Retinal pigment epithelial cell (primary cell): ENCODE measurements around the gene CR1.
"Not testable (repeated sequence)": the region's sequence is repeated elsewhere in the genome, so short reads cannot be mapped to it uniquely, and the experiment has no call there.

ENCODE experiments used
- DNase-seq: peaks from one replicate; pipeline ENCODE4 v3.0.0-alpha.2; 2010; ENCODE audit warnings: low read depth
- H3K4me3 ChIP-seq: 2 replicates; pipeline ENCODE4 v1.5.1; 2011; ENCODE audit warnings: mild to moderate bottlenecking, low read length, control low read depth, moderate library complexity
- CTCF ChIP-seq: conservative IDR thresholded peaks from 2 replicates; pipeline ENCODE4 v1.5.1; 2011; ENCODE audit warnings: low read depth, low read length, control low read depth, inconsistent platforms

CR1 gene

GRCh38 chr1:207659545-207660153 lies 163.7 kb downstream of the CR1 start:
- no peak overlapping the region for H3K4me3 ChIP-seq
- no peak for DNase-seq
- no peak for TF ChIP-seq CTCF

- H3K4me3 ChIP-seq, DNase-seq: not testable (repeated sequence)
These were observed 165.5 kb downstream of the CR1 start for GRCh38 chr1:207661420-207661819.

GRCh38 chr1:207666342-207666741 lies 170.4 kb downstream of the CR1 start:
- no peak overlapping the region for H3K4me3 ChIP-seq
- no peak for DNase-seq
- no peak for TF ChIP-seq CTCF

GRCh38 chr1:207669528-207670009 lies 173.6 kb downstream of the CR1 start:
- TF ChIP-seq CTCF = no peak
- DNase-seq = no peak
- peak overlapping the region; percentile 10 for H3K4me3 ChIP-seq

- H3K4me3 ChIP-seq = no peak overlapping the region
- DNase-seq = no peak
- no peak for TF ChIP-seq CTCF
These were observed 174.2 kb downstream of the CR1 start for GRCh38 chr1:207670192-207670591.

GRCh38 chr1:207670997-207671396 lies 175.0 kb downstream of the CR1 start:
- peak; percentile 6 for DNase-seq
- TF ChIP-seq CTCF = no peak
- no peak overlapping the region for H3K4me3 ChIP-seq

- peak; percentile 23 for DNase-seq
- TF ChIP-seq CTCF = peak; percentile 69
- no peak overlapping the region for H3K4me3 ChIP-seq
These were observed 176.7 kb downstream of the CR1 start for GRCh38 chr1:207672522-207673130.

GRCh38 chr1:207673399-207673798 lies 177.4 kb downstream of the CR1 start:
- no peak overlapping the region for H3K4me3 ChIP-seq
- DNase-seq = no peak
- TF ChIP-seq CTCF = no peak
